Thymus (tissue), 11 donors: Measurements from ENCODE around the gene BSG. TPM values are rescaled to one million over a fixed set of nuclear protein-coding genes. Genes with fewer than 3 reads are reported as not detected.

ENCODE experiments used
- DNase-seq, 9 donors: peaks; one replicate each; pipeline ENCODE4 v3.0.0-alpha.2; 2013; ENCODE audit warnings: low spot score in 9 of 9, low read depth in 6 of 9, missing footprints in 1 of 9
- H3K27ac ChIP-seq, 2 donors: one replicate each; pipeline ENCODE4 v1.5.1; 2013; ENCODE audit warnings: control low read depth in 1 of 2, low read depth in 1 of 2, low read length in 1 of 2, mild to moderate bottlenecking in 1 of 2, moderate library complexity in 1 of 2
- H3K27me3 ChIP-seq, 2 donors: one replicate each; pipeline ENCODE4 v1.5.1; 2013; ENCODE audit warnings: low read length in 1 of 2; ENCODE audit not compliant: control insufficient read depth in 2 of 2, insufficient read depth in 1 of 2
- H3K36me3 ChIP-seq, 2 donors: one replicate each; pipeline ENCODE4 v1.5.1; 2013; ENCODE audit warnings: low read length in 1 of 2, mild to moderate bottlenecking in 1 of 2, moderate library complexity in 1 of 2; ENCODE audit not compliant: control insufficient read depth in 2 of 2, insufficient read depth in 2 of 2
- H3K4me1 ChIP-seq, 2 donors: one replicate each; pipeline ENCODE4 v1.5.1; 2013; ENCODE audit warnings: low read length in 2 of 2; ENCODE audit not compliant: control insufficient read depth in 2 of 2, insufficient read depth in 2 of 2
- H3K4me3 ChIP-seq, 2 donors: one replicate each; pipeline ENCODE4 v1.5.1; 2013; ENCODE audit warnings: low read length in 2 of 2, control low read depth in 1 of 2, mild to moderate bottlenecking in 1 of 2
- H3K9me3 ChIP-seq, 2 donors: one replicate each; pipeline ENCODE4 v1.5.1; 2013; ENCODE audit warnings: low read length in 1 of 2, mild to moderate bottlenecking in 1 of 2; ENCODE audit not compliant: control insufficient read depth in 2 of 2, insufficient read depth in 1 of 2
- WGBS: extraction: QIAGEN DNeasy Blood & Tissue Kit; methylation state at CpG from one replicate; pipeline ENCODE4 v1.1.7; 2013; 5-methylcytosine and 5-hydroxymethylcytosine counted together
- polyA plus RNA-seq: library from polyadenylated mRNA; stranded (reverse); fragments of 200-250 nt; gene quantifications from one replicate; pipeline ENCODE4 v1.2.3, GENCODE V29; 2013
- total RNA-seq: library from RNA; stranded (reverse); fragments of 120-200 nt; gene quantifications from one replicate; pipeline ENCODE4 v1.2.4, GENCODE V29; 2013
- donor health status: healthy.

The BSG gene
- total and polyA plus RNA-seq, 2 donors: 141 to 155 TPM

GRCh38 chr19:547836-548720, 24.3 kb upstream of the BSG start:
- Histone ChIP-seq H3K4me1 (peaks cover 0 to 17% of the 10 kb centered on the region in 2 donors), H3K9me3 (no peaks in the 10 kb centered on the region), H3K27ac (no peak overlapping the region), H3K36me3 (no peaks in the 10 kb centered on the region), H3K4me3 (no peak overlapping the region), H3K27me3 (peaks cover 0 to 9% of the 10 kb centered on the region in 2 donors)
- WGBS: 91% methylated on average over 26 of the region's 26 CpGs
- no peak for DNase-seq

GRCh38 chr19:548886-549830, 23.2 kb upstream of the BSG start:
- H3K4me1 ChIP-seq: peaks cover 0 to 7% of the 10 kb centered on the region in 2 donors
- WGBS: 87% methylated on average over 52 of the region's 52 CpGs
- no peak overlapping the region for H3K27ac ChIP-seq
- no peak for DNase-seq
- H3K27me3 ChIP-seq: peaks cover 0 to 9% of the 10 kb centered on the region in 2 donors
- no peaks in the 10 kb centered on the region for H3K36me3 ChIP-seq
- no peaks in the 10 kb centered on the region for H3K9me3 ChIP-seq
- no peak overlapping the region for H3K4me3 ChIP-seq

- WGBS: 91% methylated on average over 20 of the region's 20 CpGs
- Histone ChIP-seq H3K27me3 (peaks cover 0 to 12% of the 10 kb centered on the region in 2 donors), H3K4me1 (no peaks in the 10 kb centered on the region), H3K36me3 (no peaks in the 10 kb centered on the region), H3K9me3 (no peaks in the 10 kb centered on the region), H3K4me3 (no peak overlapping the region), H3K27ac (no peak overlapping the region)
- DNase-seq: no peak
These were observed 17.6 kb upstream of the BSG start for GRCh38 chr19:554817-555216.

GRCh38 chr19:555474-555808, 17.0 kb upstream of the BSG start:
- DNase-seq: no peak
- Histone ChIP-seq H3K9me3 (no peaks in the 10 kb centered on the region), H3K36me3 (no peaks in the 10 kb centered on the region), H3K4me3 (no peak overlapping the region), H3K4me1 (no peaks in the 10 kb centered on the region), H3K27ac (no peak overlapping the region), H3K27me3 (peaks cover 0 to 12% of the 10 kb centered on the region in 2 donors)
- 95% methylated on average over 14 of the region's 14 CpGs for WGBS

- H3K9me3 ChIP-seq: no peaks in the 10 kb centered on the region
- no peaks in the 10 kb centered on the region for H3K36me3 ChIP-seq
- DNase-seq: no peak
- peaks cover 0 to 7% of the 10 kb centered on the region in 2 donors for H3K27me3 ChIP-seq
- 91% methylated on average over 31 of the region's 31 CpGs for WGBS
- H3K27ac ChIP-seq: no peak overlapping the region
- H3K4me1 ChIP-seq: no peaks in the 10 kb centered on the region
- no peak overlapping the region for H3K4me3 ChIP-seq
These were observed 15.6 kb upstream of the BSG start for GRCh38 chr19:556611-557382.

- no peaks in the 10 kb centered on the region for H3K9me3 ChIP-seq
- H3K27ac ChIP-seq: no peak overlapping the region
- no peak overlapping the region for H3K4me3 ChIP-seq
- WGBS: 73% methylated on average over 21 of the region's 21 CpGs
- H3K4me1 ChIP-seq: no peaks in the 10 kb centered on the region
- H3K27me3 ChIP-seq: peaks cover 0 to 5% of the 10 kb centered on the region in 2 donors
- no peaks in the 10 kb centered on the region for H3K36me3 ChIP-seq
- DNase-seq: no peak
These were observed 13.5 kb upstream of the BSG start for GRCh38 chr19:558770-559439.

- H3K27ac ChIP-seq: no peak overlapping the region
- no peaks in the 10 kb centered on the region for H3K36me3 ChIP-seq
- 76% methylated on average over 12 of the region's 12 CpGs for WGBS
- peaks cover 0 to 5% of the 10 kb centered on the region in 2 donors for H3K27me3 ChIP-seq
- no peak for DNase-seq
- H3K4me3 ChIP-seq: no peak overlapping the region
- H3K9me3 ChIP-seq: no peaks in the 10 kb centered on the region
- H3K4me1 ChIP-seq: no peaks in the 10 kb centered on the region
These were observed 12.3 kb upstream of the BSG start for GRCh38 chr19:560121-560520.

GRCh38 chr19:566403-566802, 6.0 kb upstream of the BSG start:
- H3K27ac ChIP-seq: no peak overlapping the region
- WGBS: 88% methylated on average over 19 of the region's 19 CpGs
- no peaks in the 10 kb centered on the region for H3K27me3 ChIP-seq
- H3K4me3 ChIP-seq: no peak overlapping the region
- H3K4me1 ChIP-seq: peaks cover 3 to 7% of the 10 kb centered on the region in 2 donors
- no peak for DNase-seq
- no peaks in the 10 kb centered on the region for H3K36me3 ChIP-seq
- no peaks in the 10 kb centered on the region for H3K9me3 ChIP-seq
